ENCODE measurements around the gene TRIM41.

TRIM41 gene

GRCh38 chr5:181241393-181241975 is 18.4 kb downstream of the TRIM41 start:
- TF ChIP-seq CTCF (IDR thresholded peaks at IDR 0.05), result no peak
- no peak for DNase-seq (ENCODE audit: low spot score)
- Histone ChIP-seq H3K4me3 (peak overlapping the region; percentile 92), H3K27ac (peak overlapping the region; percentile 94 to 100)

GRCh38 chr5:181242031-181242451 is 19.0 kb downstream of the TRIM41 start:
- Histone ChIP-seq H3K27ac (peak overlapping the region; percentile 94 to 100), H3K4me3 (peak overlapping the region; percentile 92)
- no peak for DNase-seq (ENCODE audit: low spot score)
- TF ChIP-seq CTCF (IDR thresholded peaks at IDR 0.05), result no peak

DNA sequence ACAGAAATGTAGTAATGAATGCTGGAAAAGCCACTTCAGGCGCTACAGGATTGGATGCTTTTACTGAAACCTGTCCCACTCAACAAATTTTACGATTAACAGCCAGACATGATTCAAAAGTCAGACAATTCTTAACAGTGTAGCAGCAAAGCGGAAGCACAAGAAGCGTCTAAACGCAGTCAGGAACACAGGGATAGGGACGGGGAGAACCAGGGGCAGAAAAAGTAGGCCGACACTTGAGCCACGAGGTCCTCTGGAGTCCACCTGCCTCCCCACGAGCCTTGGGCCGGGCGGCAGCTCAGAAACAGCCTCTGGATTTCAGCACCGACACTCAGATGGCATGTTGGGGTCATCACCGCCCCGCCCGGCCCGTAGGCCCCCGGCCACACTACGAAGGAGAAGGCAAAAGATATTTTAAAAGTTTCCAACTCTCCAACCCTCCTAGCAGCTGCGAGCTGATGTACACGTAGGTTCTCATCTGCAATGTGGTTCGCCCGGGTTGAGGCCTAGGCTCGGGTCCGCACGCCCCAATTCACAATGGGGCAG is 20.0 kb downstream of the TRIM41 start:
- DNase-seq (ENCODE audit: low spot score), result no peak
- no peak for TF ChIP-seq CTCF (IDR thresholded peaks at IDR 0.05)
- Histone ChIP-seq H3K27ac (peak overlapping the region; percentile 94 to 100), H3K4me3 (peak overlapping the region; percentile 92)

GRCh38 chr5:181243564-181244343 is 20.7 kb downstream of the TRIM41 start, which contains the start of gene RACK1:
RACK1 (minus strand) TSS chr5:181243906; CDS start chr5:181243800, 106 bp downstream.
- peak within 1 kb of the TSS; percentile 94 to 100 for H3K27ac ChIP-seq
- peak; percentile 92 for DNase-seq (ENCODE audit: low spot score)
- H3K4me3 ChIP-seq, result peak within 1 kb of the TSS; percentile 92
- TF ChIP-seq CTCF (IDR thresholded peaks at IDR 0.05), result no peak

DNA sequence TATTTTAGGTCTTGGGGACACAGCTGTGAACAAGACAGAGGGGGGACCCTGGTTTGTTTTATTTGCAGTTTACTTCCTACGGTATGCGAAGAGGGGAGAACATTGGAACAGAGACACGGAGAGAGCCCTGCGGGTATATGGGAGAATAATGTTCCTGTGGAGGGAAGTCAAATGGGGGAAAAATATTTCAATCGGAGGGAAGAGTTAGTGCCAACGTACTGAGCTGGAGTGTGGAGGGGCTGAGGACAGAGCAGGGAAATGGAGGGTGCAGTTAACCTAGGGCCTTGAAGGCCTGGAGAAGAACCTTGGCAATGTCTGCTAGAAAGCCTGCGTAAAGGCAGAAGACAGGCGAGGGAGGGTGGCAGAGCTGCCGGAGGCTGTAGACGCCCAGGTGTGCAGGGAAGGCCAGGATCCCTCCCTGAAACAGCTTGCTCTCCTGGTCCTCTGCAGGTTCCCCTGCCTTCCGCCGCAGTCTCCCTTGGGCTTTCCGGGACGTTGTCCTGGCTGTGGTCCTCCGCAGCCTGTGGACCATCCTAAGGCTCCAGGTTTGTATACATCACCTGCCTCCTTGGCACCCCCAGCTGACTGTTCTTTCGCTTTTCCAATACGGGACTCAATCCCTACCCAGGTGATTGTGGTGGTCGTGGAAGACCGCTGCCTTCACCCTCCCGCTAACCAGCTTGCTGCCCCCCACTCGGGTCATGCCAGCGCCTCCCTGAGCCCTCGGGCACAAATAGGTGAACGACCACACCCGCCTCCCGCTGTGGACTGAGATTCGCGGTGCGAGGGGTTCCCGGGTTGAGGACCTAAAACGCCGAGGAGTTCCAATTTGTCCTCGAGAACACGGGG is 22.6 kb downstream of the TRIM41 start:
- TF ChIP-seq CTCF (IDR thresholded peaks at IDR 0.05), result no peak
- Histone ChIP-seq H3K27ac (peak overlapping the region; percentile 94 to 100), H3K4me3 (peak overlapping the region; percentile 95)
- DNase-seq (ENCODE audit: low spot score), result no peak

DNA sequence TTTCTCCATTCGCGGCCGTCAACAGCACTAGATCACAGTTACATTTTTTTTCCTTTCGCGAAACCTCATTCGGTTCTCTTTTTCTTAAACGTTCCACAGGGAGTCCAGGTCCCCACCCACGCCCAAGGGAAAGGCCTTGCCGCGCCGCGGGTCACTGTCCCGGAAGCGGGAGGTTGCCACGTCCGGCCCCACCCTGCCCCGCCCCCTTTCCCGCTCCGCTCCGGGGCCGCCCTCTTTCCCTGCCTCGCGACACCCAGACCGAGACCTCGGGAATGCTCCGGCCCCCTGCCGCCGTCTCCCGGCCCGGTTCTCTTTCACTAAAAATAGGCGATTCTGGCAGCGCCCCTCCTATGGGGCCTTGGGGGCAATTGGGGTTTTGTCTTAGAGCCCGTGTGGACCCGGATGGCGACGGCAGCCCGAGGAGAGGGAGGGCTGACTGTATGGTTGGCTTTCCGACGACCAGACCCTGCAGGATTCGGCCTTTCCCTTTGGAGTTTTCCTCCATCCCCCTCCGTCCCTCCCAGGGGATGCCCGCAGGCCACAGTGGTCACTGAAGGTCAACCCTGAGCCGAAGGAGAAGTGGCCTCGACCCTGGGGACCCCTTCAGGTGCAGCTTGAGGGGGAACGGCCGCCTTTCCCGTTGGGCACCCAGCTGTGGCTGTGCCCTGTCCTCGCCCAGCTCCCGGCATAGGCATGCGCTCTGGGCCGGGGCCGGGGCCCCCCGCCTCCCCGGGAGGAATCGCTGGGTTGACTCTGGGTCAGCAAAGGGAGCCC is 23.4 kb downstream of the TRIM41 start:
- no peak for TF ChIP-seq CTCF (IDR thresholded peaks at IDR 0.05)
- peak; percentile 97 for DNase-seq (ENCODE audit: low spot score)
- peak overlapping the region; percentile 94 to 100 for H3K27ac ChIP-seq
- H3K4me3 ChIP-seq, result peak overlapping the region; percentile 95

Measured in coronary artery (tissue), 2 donors.